ENCODE measurements around the gene MB.

Gene MB

DNA sequence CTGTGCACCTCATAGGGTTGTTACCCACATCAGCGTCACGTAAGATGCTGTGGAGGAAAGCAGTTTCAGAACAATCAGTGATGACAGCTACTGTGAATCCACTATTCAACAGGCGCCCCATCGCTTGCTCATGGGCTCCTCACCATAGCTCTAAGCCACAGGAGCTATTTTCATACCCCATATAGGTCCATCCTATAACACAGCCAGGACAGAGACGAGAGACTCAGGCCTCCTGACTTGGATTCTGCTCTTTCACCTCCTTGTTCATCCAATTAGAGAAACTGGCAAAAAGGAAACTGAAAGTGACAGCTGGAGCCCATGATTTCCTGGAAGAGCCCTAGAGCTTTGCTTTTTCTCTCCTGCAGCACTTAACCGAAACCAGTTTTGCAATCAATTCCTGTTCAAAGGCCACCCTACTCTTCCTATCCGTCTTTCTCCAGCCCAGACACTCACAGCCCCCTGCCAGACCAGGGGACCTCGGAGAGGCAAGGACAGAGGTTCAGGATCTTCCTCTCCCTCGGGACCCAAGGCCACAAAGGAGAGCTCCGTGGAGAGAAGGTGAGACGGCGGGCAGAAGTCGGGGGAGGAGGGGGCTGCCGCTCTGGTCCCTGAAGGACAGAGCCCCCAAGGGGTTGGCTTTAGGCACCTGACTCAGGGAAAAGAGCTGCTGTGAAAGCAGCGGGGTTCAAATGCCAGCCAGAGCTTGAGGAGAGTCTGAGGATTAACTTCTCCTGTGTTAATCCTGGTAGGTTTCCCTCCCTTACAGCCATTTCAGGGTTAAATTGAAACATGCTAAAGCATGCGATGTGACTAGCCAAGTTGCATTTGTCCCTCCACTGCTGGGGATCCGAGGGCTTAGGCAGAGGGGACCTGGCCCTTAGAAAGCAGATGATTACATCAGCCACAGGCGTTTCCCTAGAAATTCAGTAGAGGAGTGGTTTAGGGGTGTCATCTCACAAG lies 31.2 kb upstream of the MB start, which contains the start of gene APOL6:
Gene APOL6, plus strand, starts transcription at position 381 of the 960 bp plus-strand sequence. CDS start 7,980 bp downstream, outside the sequence.
- TF ChIP-seq, protein P1, sequence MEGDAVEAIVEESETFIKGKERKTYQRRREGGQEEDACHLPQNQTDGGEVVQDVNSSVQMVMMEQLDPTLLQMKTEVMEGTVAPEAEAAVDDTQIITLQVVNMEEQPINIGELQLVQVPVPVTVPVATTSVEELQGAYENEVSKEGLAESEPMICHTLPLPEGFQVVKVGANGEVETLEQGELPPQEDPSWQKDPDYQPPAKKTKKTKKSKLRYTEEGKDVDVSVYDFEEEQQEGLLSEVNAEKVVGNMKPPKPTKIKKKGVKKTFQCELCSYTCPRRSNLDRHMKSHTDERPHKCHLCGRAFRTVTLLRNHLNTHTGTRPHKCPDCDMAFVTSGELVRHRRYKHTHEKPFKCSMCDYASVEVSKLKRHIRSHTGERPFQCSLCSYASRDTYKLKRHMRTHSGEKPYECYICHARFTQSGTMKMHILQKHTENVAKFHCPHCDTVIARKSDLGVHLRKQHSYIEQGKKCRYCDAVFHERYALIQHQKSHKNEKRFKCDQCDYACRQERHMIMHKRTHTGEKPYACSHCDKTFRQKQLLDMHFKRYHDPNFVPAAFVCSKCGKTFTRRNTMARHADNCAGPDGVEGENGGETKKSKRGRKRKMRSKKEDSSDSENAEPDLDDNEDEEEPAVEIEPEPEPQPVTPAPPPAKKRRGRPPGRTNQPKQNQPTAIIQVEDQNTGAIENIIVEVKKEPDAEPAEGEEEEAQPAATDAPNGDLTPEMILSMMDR (conservative IDR thresholded peaks at IDR 0.05; ENCODE audit: low read depth, low read length) = no peak
- H3K4me3 ChIP-seq (ENCODE audit: low read length) = peak within 1 kb of the TSS; percentile 61
- no peak for DNase-seq (ENCODE audit: low read depth)

DNA sequence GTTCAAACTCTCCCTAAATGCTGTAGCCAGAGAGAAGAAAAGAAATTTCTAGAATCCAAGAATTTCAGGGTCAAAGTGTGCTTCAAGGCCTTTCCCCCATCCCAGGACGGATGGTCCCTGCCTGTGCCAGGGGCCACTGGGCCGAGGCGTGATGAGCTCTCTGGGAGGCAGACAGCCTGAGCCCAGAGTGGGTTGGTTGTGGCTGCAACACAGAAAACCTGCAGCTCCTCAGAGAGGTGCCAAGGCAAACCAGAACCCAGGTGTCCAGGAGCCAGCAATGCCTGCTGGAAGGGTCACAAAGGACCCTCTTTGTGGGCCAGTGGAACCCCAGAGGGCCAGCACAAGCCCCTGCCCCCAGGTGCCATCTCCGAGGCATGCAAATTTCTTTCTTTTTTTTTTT lies 28.5 kb upstream of the MB start:
- TF ChIP-seq, protein P1 (conservative IDR thresholded peaks at IDR 0.05; ENCODE audit: low read depth, low read length) = no peak
- DNase-seq (ENCODE audit: low read depth) = no peak
- H3K4me3 ChIP-seq (ENCODE audit: low read length) = no peak overlapping the region

DNA sequence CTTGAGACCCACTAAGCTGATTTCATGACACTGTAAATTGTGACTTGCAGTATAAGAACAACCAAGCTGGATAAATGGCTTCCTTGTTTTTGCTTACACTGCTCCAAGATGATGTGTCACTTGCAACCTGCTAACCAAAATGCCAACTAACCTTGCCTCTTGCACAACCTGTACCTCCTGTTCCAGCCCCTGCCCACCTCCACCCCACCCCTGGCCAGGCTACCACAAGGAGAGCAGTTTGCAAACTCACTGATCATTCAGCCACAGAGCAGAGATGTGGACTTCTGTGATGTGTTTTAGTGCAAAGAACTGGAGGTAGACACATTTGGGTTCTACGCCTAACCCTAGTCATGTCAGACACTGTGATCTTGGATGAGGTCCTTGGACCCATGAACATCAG lies 26.9 kb upstream of the MB start:
- TF ChIP-seq, protein P1 (conservative IDR thresholded peaks at IDR 0.05; ENCODE audit: low read depth, low read length) = no peak
- DNase-seq (ENCODE audit: low read depth) = no peak
- H3K4me3 ChIP-seq (ENCODE audit: low read length) = no peak overlapping the region

DNA sequence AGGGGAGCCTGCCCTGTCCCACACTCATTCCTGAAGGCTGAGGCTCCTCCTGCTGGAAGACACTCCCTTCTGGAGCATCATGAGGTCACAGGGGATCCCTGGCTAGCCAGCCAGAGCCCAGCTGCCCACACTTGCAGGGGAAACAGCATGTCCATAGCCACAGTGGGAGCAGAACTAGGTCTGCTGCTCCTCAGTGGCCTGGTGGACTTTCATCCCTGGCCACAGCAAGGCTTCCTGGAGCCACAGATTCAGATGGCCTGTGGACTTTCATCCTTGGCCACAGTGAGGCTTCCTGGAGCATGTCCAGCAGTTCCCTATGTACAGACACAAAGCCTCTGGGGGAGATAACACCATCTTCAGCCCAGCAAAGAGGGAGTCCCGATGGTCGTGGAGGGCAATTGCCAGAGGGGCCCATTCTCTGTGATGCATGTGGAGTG lies 25.2 kb upstream of the MB start:
- TF ChIP-seq, protein P1 (conservative IDR thresholded peaks at IDR 0.05; ENCODE audit: low read depth, low read length) = no peak
- DNase-seq (ENCODE audit: low read depth) = no peak
- no peak overlapping the region for H3K4me3 ChIP-seq (ENCODE audit: low read length)

DNA sequence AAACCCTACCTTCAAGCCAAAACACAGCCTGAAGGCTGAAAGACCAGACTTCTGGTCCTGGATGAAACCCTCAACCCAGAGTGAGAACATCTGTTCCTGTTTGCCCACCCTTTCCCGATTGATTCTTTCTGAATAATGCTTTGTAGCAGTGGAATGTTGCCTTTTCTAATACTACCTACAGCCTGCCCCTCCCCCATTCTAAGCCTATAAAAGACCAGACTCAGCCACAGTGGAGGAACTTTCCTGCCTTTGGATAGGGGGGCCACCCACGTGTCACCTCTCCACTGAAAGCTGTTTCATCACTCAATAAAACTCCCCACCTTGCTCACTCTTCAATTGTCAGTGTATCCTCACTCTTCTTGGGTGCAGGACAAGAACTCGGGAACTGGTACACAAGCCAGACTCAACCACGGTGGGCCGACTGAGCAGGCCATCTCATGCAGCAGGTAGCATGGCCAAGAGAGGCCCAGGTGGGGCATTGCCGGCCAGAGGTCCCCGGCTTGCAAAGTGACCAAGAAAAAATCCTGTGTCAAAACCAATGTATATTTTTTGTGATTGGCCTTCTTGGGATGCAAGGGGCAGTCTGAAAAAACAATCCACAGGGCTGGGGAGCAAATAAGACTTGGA lies 24.5 kb upstream of the MB start:
- no peak for DNase-seq (ENCODE audit: low read depth)
- TF ChIP-seq, protein P1 (conservative IDR thresholded peaks at IDR 0.05; ENCODE audit: low read depth, low read length) = no peak
- H3K4me3 ChIP-seq (ENCODE audit: low read length) = no peak overlapping the region

DNA sequence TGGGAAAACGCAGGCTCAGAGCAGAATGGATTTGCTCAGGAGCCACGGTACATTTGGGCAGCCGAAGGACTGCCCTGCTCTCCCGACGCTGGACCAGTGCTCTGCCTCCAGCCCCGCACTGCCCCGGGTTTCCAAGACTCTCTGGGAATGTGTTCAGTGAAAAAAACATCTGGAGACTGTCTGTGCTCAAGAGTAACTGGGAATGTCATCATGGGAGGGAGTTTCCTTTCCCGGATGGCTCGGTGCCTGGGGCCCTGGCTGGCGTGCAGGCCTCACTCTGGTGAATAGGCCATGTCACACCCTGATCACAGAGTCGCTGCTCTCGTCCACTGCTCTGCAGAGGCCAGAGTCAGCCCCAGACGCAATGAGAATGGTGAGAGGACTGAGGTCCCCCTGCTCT lies 21.3 kb upstream of the MB start:
- no peak for DNase-seq (ENCODE audit: low read depth)
- H3K4me3 ChIP-seq (ENCODE audit: low read length) = no peak overlapping the region
- TF ChIP-seq, protein P1 (conservative IDR thresholded peaks at IDR 0.05; ENCODE audit: low read depth, low read length) = no peak
